ENCODE data around the gene MAML2. TPM values are rescaled to one million over a fixed set of nuclear protein-coding genes. Genes with fewer than 3 reads are reported as not detected.

Gene MAML2
- total and polyA plus RNA-seq, 9 of the 15 experiments (the other 6 are each of a cell fraction or from before 2014, with no cell fraction given), result 0.79 to 6.8 (median 4.8) TPM

DNA sequence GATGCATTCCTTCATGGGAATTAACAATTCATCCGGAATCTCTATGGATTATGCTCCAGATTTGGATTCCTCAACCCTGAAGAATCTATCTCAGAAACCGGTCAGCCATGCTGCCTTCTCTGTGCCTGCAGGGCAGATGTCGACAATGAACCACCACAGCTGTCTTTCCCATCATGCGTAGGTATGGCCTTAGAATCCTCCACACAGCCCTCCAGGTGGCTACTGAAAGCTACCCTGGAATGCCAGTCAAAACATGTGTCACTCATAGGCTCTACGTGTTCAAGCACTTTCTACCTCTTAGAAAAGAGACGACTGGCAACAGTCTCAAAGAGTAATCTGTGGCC, 19.4 kb downstream of the MAML2 start (continued):
- TF ChIP-seq CAMTA2 (CRISPR knock-in tag; conservative IDR thresholded peaks at IDR 0.05), result no peak
- TF ChIP-seq L3MBTL2 (IDR thresholded peaks at IDR 0.05), result no peak
- no peak for TF ChIP-seq VEZF1 (CRISPR knock-in tag; IDR thresholded peaks at IDR 0.05)
- peak in 1 of 3 experiments; percentile 57 for TF ChIP-seq YY1 (IDR thresholded peaks at IDR 0.05; ENCODE audit: borderline replicate concordance in 1 of 3, control insufficient read depth in 1 of 3, extremely low read depth in 1 of 3, insufficient read depth in 3 of 3, insufficient read length in 1 of 3, insufficient replicate concordance in 2 of 3, low read depth in 1 of 3, low read length in 2 of 3)
- TF ChIP-seq ETV5 (CRISPR knock-in tag; IDR thresholded peaks at IDR 0.05; ENCODE audit: low read depth), result no peak
- TF ChIP-seq ZNF586 (CRISPR knock-in tag; conservative IDR thresholded peaks at IDR 0.05), result no peak
- no peak for TF ChIP-seq ZBED1 (IDR thresholded peaks at IDR 0.05)

GRCh38 chr11:96322775-96323641, 20.0 kb downstream of the MAML2 start:
- Histone ChIP-seq H3K79me2 (ENCODE audit: control insufficient read depth, insufficient read depth, low read length) (peaks cover 73% of the 10 kb centered on the region), H3K4me1 (replicated peaks in 1 of 2; ENCODE audit: control insufficient read depth in 2 of 2, insufficient read depth in 2 of 2, low read length in 2 of 2) (peaks cover 18 to 80% of the 10 kb centered on the region in 2 experiments; a peak in 4 of 5 replicates), H3K4me2 (ENCODE audit: insufficient read depth, low read length) (peak overlapping the region; percentile 85), H3K27ac (ENCODE audit: extremely low read depth, low read depth, low read length) (peak overlapping the region; percentile 91), H3K36me3 (ENCODE audit: control insufficient read depth, insufficient read depth, low read length) (no peaks in the 10 kb centered on the region), H3K4me3 (peak overlapping the region; percentile 3; the same call in 1 of the 2 replicates), H3K9me1 (ENCODE audit: control insufficient read depth, insufficient read depth, low read length) (no peaks in the 10 kb centered on the region), H2AFZ (ENCODE audit: low read depth, low read length) (peak overlapping the region; percentile 77), H3K9ac (ENCODE audit: insufficient read depth in 1 of 2, low read depth in 2 of 2, low read length in 2 of 2) (peak overlapping the region; percentile 76 to 85), H3K27me3 (ENCODE audit: control insufficient read depth in 2 of 2, insufficient read depth in 2 of 2, low read length in 2 of 2) (no peaks in the 10 kb centered on the region), H4K20me1 (replicated peaks; ENCODE audit: control insufficient read depth, insufficient read depth, low read length) (no peaks in the 10 kb centered on the region), H3K9me3 (replicated peaks; ENCODE audit: control insufficient read depth, insufficient read depth, low read depth, low read length) (no peaks in the 10 kb centered on the region)
- ATAC-seq (peak; percentile 63), DNase-seq (ENCODE audit: extremely low read depth in 1 of 4, low spot score in 3 of 4) (peak; percentile 40 to 75 (median 58)), FAIRE-seq (peak; percentile 32)
- ChIA-PET CTCF (ENCODE audit: low intra/inter-chr PET ratio) (no interaction called here), POLR2A (interaction anchor here (0.6 to 5.5 kb wide), 13 partner anchors 9 to 264 kb away, joined by 3 to 42 read pairs (median 5); partner anchors contain the start of gene MAML2)
- WGBS (ENCODE audit: insufficient coverage, low coverage, missing lambda C conversion rate), result 1% methylated on average over 10 of the region's 10 CpGs
- in situ Hi-C loops (cut with MboI), result no loop called here
- intact Hi-C loops (cut with micrococcal nuclease), result loop anchor here (1.0 to 5.0 kb wide), 3 partner anchors 18 to 81 kb away; no protein-coding TSS in a partner anchor
- no TSS peak for BruUV-seq (replicated peaks)
- TF ChIP-seq CHD1 (IDR thresholded peaks at IDR 0.05; ENCODE audit: low read length) (peak; percentile 47), POLR2H (tag; IDR thresholded peaks at IDR 0.05; ENCODE audit: low read depth) (peak; percentile 57), NFXL1 (CRISPR knock-in tag; IDR thresholded peaks at IDR 0.05) (no peak), ETV1 (tag; conservative IDR thresholded peaks at IDR 0.05; ENCODE audit: low read depth) (0 out of 2 replicates have a peak, but pooled peaks have one; percentile 43), HNRNPUL1 (IDR thresholded peaks at IDR 0.05; ENCODE audit: low read length) (no peak), CEBPZ (IDR thresholded peaks at IDR 0.05; ENCODE audit: borderline replicate concordance, low read depth, low read length) (no peak), GATAD2A (IDR thresholded peaks at IDR 0.05) (0 out of 2 replicates have a peak, but pooled peaks have one; percentile 7)

All from K562 (cell line).